DMS 273 treated with DMSO at 0.1 percent for 48 hours (cell line): ENCODE measurements around the gene NPR1.

ENCODE experiments used
- DNase-seq: peaks from one replicate; lab custom pipeline; 2025; lab: John Stamatoyannopoulos, UW

Gene NPR1

GRCh38 chr1:153727463-153728304 is 49.2 kb downstream of the NPR1 start, which contains the start of gene INTS3:
INTS3 (plus strand) TSS chr1:153728050; CDS start chr1:153728635, 585 bp downstream.
- peak; percentile 99 for DNase-seq

- DNase-seq = peak; percentile 32
These were observed 50.0 kb downstream of the NPR1 start for GRCh38 chr1:153728305-153729066.

- no peak for DNase-seq
These were observed 52.0 kb downstream of the NPR1 start for GRCh38 chr1:153730468-153730988.

- DNase-seq = no peak
These were observed 55.5 kb downstream of the NPR1 start for GRCh38 chr1:153733970-153734369.

DNA sequence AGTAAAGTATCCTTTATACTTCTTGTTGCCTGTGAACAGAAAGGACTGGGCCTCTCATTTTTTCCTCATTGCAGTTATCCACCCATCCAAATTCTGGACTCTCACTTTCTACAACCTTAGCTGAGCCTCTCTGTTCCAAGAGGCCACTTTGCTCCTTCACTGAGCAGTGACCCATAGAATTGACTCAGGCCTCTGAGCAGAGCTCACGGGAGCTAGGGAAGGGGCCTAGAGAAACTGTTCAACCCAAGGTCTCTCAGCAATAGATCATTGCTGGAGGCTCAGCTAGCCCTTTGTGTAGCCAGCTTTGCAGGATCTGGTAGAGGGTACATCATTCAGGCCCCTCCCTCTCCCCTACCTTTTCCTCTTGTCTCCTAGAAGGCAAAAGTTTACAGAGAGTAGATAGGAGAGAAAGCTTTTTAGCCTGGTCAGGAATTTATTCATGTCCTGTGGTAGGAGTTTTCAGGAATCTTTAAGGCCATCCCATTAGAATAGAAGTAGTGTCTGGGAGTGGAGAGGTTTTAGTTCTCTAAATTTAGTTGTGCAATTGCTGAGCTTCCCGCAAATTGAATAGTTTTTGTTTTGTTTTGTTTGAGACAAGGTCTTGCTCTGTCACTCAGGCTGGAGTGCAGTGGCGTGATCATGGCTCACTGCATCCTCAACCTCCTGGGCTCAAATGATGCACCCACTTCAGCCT is 56.1 kb downstream of the NPR1 start:
- no peak for DNase-seq

DNA sequence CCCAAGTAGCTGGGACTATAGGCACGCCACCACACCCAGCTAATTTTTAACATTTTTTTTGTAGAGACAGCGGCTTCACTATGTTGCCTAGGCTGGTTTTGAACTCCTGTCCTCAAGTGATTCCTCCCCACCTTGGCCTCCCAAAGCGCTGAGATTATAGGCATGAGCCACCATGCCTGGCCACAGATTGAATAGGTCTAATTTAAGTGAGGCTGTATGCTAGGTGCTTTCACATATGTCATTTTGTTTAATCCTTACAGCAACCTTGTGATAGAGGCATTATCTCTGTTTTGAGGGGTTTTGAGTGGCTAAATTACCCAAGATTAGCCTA is 56.6 kb downstream of the NPR1 start:
- DNase-seq = no peak

GRCh38 chr1:153741986-153742385 is 63.5 kb downstream of the NPR1 start:
- DNase-seq = no peak

- no peak for DNase-seq
These were observed 64.1 kb downstream of the NPR1 start for GRCh38 chr1:153742411-153743142.
